Activated CD8-positive, alpha-beta T cell treated with anti-CD3 and anti-CD28 coated beads, Interleukin-2, amount 10 ng/mL, durations not matched to agents 7 days and 5 days (primary cell): ENCODE measurements around the gene MPV17L. TPM values are rescaled to one million over a fixed set of nuclear protein-coding genes. Genes with fewer than 3 reads are reported as not detected.
"Not testable (repeated sequence)": the region's sequence is repeated elsewhere in the genome, so short reads cannot be mapped to it uniquely, and the experiment has no call there.

ENCODE experiments used
- ATAC-seq: fragments of 150-1000 bp; cut with Tn5 transposase; one replicate; pipeline ENCODE4 v1.10.0; 2021; ENCODE audit warnings: moderate library complexity
- CTCF ChIA-PET: fragments of 350-600 bp; sonication (Branson Sonifier 250); formaldehyde crosslinking; loops from one replicate; lab custom pipeline; 2021; ENCODE audit warnings: antibody characterized with exemption; lab: Charles Lee
- POLR2A ChIA-PET: fragments of 350-600 bp; sonication (Branson Sonifier 250); formaldehyde crosslinking; loops from one replicate; lab custom pipeline; 2021; ENCODE audit warnings: antibody characterized with exemption; lab: Charles Lee
- DNase-seq: peaks from one replicate; pipeline ENCODE4 v3.0.0-alpha.2; 2020
- H3K27ac Mint-ChIP-seq: one replicate; pipeline ENCODE4 v1.8.0; 2021; ENCODE audit warnings: mild to moderate bottlenecking, mixed read lengths
- H3K27me3 Mint-ChIP-seq: one replicate; pipeline ENCODE4 v1.8.0; 2021; ENCODE audit warnings: low read depth, mixed read lengths
- H3K36me3 Mint-ChIP-seq: one replicate; pipeline ENCODE4 v1.8.0; 2021; ENCODE audit warnings: low read depth, mixed read lengths
- H3K4me1 Mint-ChIP-seq: one replicate; pipeline ENCODE4 v1.8.0; 2021; ENCODE audit warnings: low read depth, mixed read lengths
- H3K4me3 Mint-ChIP-seq: one replicate; pipeline ENCODE4 v1.8.0; 2021; ENCODE audit warnings: mild to moderate bottlenecking, mixed read lengths
- H3K9me3 Mint-ChIP-seq: one replicate; pipeline ENCODE4 v1.8.0; 2022; ENCODE audit warnings: mixed read lengths; ENCODE audit not compliant: insufficient read depth
- total RNA-seq, 2 experiments: library from RNA; stranded (reverse); gene quantifications; one replicate each; pipeline ENCODE4 v1.2.3, GENCODE V29; 2021

Gene MPV17L
- total RNA-seq, 2 experiments from 2014 or later = not detected

DNA sequence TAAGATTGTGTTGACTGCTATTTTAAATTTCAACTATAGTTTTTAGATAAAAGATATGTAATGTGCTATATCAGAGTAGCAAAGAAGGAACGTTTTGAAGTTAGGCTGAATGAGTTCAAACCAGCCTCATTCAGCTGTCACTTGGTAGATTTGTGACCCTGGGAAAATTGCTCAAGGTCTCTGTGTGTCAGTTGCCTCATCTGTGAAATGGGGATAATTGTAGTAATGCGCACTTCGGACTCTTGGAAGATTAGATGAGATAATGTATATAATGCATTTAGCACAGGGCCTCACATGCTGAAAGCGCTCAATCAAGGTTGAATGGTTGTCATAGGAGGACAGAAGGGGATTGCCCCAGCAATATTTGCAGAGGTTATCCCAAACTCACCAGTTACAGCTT, 43.5 kb downstream of the MPV17L start:
- POLR2A ChIA-PET = no interaction called here
- CTCF ChIA-PET = no interaction called here
- Mint-ChIP-seq H3K36me3 (no peaks in the 10 kb centered on the region), H3K4me1 (peaks cover 11% of the 10 kb centered on the region), H3K4me3 (no peak overlapping the region), H3K27me3 (peaks cover 19% of the 10 kb centered on the region), H3K27ac (no peak overlapping the region), H3K9me3 (no peaks in the 10 kb centered on the region)
- DNase-seq = no peak
- no peak for ATAC-seq

DNA sequence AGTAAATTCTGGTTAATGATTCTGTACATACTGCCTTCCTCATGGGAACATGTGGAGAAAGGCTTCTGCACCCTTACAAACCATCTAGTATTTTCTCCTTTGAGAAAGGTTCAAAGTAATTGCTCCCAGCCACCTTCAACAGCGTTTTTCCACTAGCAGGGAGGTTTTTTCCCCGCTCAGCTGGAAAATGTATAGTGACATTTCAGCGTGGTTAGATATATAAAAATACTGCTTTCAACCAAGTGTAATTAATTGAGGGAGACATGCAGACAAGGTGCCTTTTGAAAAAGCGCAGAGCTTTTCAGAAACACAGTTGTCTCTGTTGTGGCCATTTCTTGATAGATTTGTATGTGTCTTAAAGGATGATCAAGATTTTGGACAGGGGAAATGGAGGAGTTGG, 44.0 kb downstream of the MPV17L start:
- Mint-ChIP-seq H3K9me3 (no peaks in the 10 kb centered on the region), H3K4me3 (no peak overlapping the region), H3K36me3 (no peaks in the 10 kb centered on the region), H3K27ac (no peak overlapping the region), H3K4me1 (peaks cover 10% of the 10 kb centered on the region), H3K27me3 (peaks cover 15% of the 10 kb centered on the region)
- no peak for DNase-seq
- POLR2A ChIA-PET = no interaction called here
- CTCF ChIA-PET = no interaction called here
- ATAC-seq = no peak

DNA sequence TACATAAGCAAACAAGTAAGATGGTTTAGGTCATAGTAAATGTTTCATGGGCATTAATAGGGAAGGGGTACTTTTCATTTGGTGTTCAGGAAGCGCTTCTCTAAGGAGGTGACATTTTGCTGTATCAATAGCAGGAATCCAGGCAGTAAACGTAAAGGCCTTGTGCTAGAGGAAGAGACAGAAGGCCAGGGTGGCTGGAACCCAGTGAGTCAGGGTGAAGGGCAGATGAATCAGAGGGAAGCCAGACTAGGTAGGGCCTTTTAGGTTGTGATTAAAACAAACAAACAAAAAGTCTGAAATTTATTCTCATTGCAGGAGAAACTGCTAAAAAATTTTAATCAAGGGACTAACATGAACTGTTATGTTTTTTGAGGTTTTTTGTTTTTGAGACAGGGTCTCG, 45.3 kb downstream of the MPV17L start:
- POLR2A ChIA-PET = no interaction called here
- Mint-ChIP-seq H3K4me3 (no peak overlapping the region), H3K27ac (no peak overlapping the region)

DNA sequence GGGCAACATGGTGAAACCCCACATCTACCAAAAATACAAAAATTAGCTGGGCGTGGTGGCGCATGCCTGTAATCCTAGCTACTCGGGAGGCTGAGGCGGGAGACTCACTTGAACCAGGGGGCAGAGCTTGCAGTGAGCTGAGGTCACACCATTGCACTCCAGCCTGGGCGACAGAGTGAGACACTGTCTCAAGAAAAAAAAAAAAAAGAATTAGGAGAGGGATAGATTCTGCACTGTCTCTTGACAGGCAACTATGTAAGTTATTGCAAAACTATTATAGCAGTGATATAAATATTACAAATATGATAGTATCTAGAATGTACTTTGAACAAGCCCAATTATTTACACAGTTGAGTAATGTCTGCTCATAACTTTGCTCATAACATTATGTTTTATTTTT, 46.6 kb downstream of the MPV17L start:
- H3K9me3 Mint-ChIP-seq, H3K36me3 Mint-ChIP-seq, ATAC-seq, H3K27ac Mint-ChIP-seq, H3K4me3 Mint-ChIP-seq, POLR2A ChIA-PET, H3K4me1 Mint-ChIP-seq, DNase-seq, H3K27me3 Mint-ChIP-seq, CTCF ChIA-PET: not testable (repeated sequence)

More for the DNA sequence above, 45.3 kb downstream of the MPV17L start:
- Mint-ChIP-seq H3K36me3 (peaks cover 5% of the 10 kb centered on the region), H3K27me3 (peaks cover 4% of the 10 kb centered on the region), H3K4me1 (peaks cover under 1% of the 10 kb centered on the region), H3K9me3 (peaks cover 5% of the 10 kb centered on the region)
- CTCF ChIA-PET = no interaction called here
- ATAC-seq (no peak), DNase-seq (no peak)

DNA sequence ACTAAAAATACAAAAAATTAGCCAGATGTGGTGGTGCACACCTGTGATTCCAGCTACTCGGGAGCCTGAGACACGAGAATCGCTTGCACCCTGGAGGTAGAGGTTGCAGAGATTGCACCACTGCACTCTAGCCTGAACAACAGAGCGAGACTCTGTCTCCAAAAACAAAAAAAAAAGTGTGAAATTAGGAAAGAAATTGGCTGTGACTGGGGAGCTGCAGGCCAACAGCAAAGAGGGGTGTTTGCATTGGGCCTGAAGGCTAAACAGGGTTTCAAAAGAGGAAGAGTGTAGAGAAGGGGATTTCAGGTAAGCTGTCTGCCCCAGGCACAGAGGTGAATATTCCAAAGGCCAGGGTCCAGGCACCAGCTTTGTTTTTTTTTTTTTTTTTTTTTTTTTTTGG, 48.2 kb downstream of the MPV17L start:
- CTCF ChIA-PET = interaction anchor here (0.6 to 1.6 kb wide), 2 partner anchors 16 to 158 kb away, joined by 3 to 5 read pairs; no protein-coding TSS in a partner anchor
- H3K36me3 Mint-ChIP-seq = peaks cover 5% of the 10 kb centered on the region
- H3K4me1 Mint-ChIP-seq = no peaks in the 10 kb centered on the region
- H3K27ac Mint-ChIP-seq = no peak overlapping the region
- POLR2A ChIA-PET = no interaction called here
- no peak overlapping the region for H3K4me3 Mint-ChIP-seq
- ATAC-seq (no peak), DNase-seq (no peak)
- H3K27me3 Mint-ChIP-seq = no peaks in the 10 kb centered on the region
- H3K9me3 Mint-ChIP-seq = peaks cover 5% of the 10 kb centered on the region

DNA sequence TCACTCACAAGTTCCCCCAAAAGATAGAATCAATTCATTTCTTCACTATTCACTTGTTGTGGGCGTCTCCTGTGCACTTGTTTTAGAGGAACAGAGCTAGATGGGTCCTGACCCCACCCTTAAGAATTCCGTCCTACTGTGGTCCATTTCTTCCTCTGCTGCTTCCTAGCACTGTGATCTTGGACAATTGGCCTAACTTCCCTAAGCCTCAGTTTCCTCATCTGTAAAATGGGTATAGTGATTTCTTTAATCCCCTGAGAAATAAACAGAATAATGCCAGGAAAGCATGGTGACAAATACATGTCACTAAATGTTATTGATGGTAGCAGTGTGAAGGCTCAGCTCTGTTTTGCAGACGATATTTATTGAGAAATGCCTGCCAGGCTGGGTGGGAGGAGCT, 48.7 kb downstream of the MPV17L start:
- DNase-seq (no peak), ATAC-seq (no peak)
- no peaks in the 10 kb centered on the region for H3K27me3 Mint-ChIP-seq
- no peaks in the 10 kb centered on the region for H3K4me1 Mint-ChIP-seq
- H3K9me3 Mint-ChIP-seq = peaks cover 5% of the 10 kb centered on the region
- POLR2A ChIA-PET = no interaction called here
- H3K27ac Mint-ChIP-seq = no peak overlapping the region
- peaks cover 5% of the 10 kb centered on the region for H3K36me3 Mint-ChIP-seq
- CTCF ChIA-PET = interaction anchor here (0.6 to 1.6 kb wide), 2 partner anchors 17 to 157 kb away, joined by 3 to 5 read pairs; no protein-coding TSS in a partner anchor
- H3K4me3 Mint-ChIP-seq = no peak overlapping the region

DNA sequence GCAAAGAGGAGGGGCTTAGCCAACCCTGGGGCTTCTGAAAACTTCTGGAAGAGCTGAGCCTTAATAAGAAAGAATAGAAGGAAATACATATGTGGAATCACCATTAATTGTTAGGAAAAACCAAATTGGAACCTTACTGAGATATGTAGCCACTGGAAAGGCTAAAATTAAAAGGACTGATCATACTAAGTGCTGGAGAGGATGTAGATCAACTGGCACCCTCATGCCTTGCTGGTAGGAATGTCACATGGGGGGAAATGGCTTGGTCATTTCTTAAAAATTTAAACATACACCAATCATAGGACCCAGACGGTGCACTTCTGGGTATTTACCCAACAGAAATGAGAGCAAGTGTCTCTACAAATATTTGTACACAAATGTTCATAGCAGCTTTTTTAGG, 49.9 kb downstream of the MPV17L start:
- CTCF ChIA-PET = interaction anchor here (1.6 kb wide), 1 partner anchor 18 kb away, joined by 5 read pairs; no protein-coding TSS in a partner anchor
- H3K27ac Mint-ChIP-seq = no peak overlapping the region
- H3K4me3 Mint-ChIP-seq = no peak overlapping the region
- no peaks in the 10 kb centered on the region for H3K27me3 Mint-ChIP-seq
- POLR2A ChIA-PET = no interaction called here
- H3K4me1 Mint-ChIP-seq = no peaks in the 10 kb centered on the region
- ATAC-seq (no peak), DNase-seq (no peak)
- H3K36me3 Mint-ChIP-seq = peaks cover 5% of the 10 kb centered on the region
- H3K9me3 Mint-ChIP-seq = peaks cover 5% of the 10 kb centered on the region

DNA sequence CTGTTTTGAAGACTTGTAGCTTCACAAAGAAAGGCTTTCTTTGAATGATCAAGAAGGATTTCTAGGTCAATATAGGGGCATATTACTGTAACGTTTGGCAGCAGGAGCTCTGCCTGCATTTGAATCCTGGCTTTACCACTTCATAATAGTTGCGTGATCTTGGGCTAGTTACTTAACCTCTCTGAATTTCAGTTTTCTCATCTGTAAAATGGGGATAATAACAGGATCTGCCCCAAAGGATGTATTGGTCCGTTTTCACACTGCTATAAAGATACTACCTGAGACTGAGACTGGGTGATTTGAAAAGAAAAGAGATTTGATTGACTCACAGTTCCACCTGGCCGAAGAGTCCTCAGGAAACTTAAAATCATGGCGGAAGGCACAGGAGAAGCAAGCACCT, 51.3 kb downstream of the MPV17L start:
- DNase-seq (no peak), ATAC-seq (no peak)
- H3K9me3 Mint-ChIP-seq = peaks cover 5% of the 10 kb centered on the region
- H3K27me3 Mint-ChIP-seq = no peaks in the 10 kb centered on the region
- H3K36me3 Mint-ChIP-seq = peaks cover 5% of the 10 kb centered on the region
- ChIA-PET CTCF (no interaction called here), POLR2A (no interaction called here)
- no peak overlapping the region for H3K4me3 Mint-ChIP-seq
- no peaks in the 10 kb centered on the region for H3K4me1 Mint-ChIP-seq
- no peak overlapping the region for H3K27ac Mint-ChIP-seq

DNA sequence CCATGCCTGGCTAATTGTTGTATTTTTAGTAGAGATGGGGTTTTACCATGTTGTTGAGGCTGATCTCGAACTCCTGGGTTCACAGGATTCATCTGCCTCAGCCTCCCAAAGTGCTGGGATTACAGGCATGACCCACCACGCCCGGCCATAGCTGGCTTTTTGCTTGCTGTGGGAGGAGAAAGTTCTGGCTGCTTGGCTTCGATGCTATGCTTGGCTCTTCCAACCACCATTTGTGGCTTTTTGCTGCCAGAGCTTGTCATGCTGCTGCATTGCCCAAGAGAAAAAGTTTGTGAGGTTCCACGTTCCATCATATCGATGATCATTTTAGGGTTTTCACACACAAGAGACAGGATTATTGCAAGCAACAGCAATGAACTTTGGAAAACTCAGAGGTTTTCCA, 55.1 kb downstream of the MPV17L start:
- Mint-ChIP-seq H3K27me3 (no peaks in the 10 kb centered on the region), H3K4me1 (no peaks in the 10 kb centered on the region), H3K4me3 (no peak overlapping the region), H3K36me3 (peaks cover under 1% of the 10 kb centered on the region), H3K27ac (no peak overlapping the region), H3K9me3 (no peaks in the 10 kb centered on the region)
- DNase-seq (no peak), ATAC-seq (no peak)
- ChIA-PET CTCF (no interaction called here), POLR2A (no interaction called here)

DNA sequence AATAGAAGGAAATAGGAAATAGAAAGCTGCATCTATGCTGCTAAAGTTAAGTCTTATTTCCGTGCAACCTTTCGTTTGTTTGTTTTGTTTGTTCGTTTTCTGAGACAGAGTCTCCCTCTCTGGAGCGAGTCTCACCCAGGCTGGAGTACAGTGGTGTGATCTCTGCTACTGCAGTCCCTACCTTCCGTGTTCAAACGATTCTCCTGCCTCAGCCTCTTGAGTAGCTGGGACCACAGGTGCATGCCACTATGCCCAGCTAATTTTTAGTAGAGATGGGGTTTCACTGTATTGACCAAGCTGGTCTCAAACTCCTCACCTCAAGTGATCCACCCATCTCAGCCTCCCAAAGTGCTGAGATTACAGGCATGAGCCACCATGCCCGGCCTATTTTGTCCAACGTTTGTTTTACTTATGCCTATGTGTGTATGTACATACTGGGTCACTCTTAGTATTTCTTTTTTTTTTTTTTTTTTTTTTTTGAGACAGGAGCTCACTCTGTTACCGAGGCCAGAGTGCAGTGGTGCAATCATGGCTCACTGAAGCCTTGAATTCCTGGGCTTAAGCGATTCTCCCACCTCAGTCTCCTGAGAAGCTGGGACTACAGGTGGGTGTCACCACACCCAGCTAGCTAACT, 55.7 kb downstream of the MPV17L start:
- Mint-ChIP-seq H3K9me3 (no peaks in the 10 kb centered on the region), H3K27ac (no peak overlapping the region), H3K4me3 (no peak overlapping the region), H3K27me3 (no peaks in the 10 kb centered on the region), H3K36me3 (no peaks in the 10 kb centered on the region), H3K4me1 (no peaks in the 10 kb centered on the region)
- POLR2A ChIA-PET = no interaction called here
- CTCF ChIA-PET = no interaction called here
- ATAC-seq (no peak), DNase-seq (no peak)

DNA sequence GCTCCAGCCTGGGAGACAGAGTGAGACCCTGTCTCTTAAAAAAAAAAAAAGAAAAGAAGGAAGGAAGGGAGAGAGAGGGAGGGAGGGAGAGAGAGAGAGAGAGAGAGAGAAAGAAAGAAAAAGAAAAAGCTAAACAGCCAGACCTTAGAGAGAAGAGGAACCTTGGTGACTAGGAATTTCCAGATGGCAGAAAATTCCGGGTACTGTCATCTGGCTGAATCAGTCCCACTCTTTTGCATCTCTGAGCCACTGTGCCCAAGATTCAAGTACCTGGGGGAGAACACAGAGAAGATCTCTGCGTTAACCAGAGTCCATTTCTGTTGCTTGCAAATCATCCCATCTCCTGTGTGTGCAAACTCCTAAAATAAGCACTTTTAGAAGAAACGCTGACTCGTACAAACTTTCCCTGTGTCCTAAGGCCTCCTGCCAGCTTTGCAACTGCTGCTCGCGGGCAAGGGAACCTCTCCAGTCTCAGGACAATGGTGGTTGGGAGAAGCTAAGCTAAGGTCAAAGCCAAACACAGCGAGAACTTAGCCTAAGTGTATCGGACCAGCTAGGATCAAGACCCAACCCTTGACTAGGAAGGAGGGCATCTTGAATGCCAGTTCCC, 56.8 kb downstream of the MPV17L start:
- POLR2A ChIA-PET = no interaction called here
- Mint-ChIP-seq H3K4me3 (no peak overlapping the region), H3K4me1 (no peaks in the 10 kb centered on the region), H3K27ac (no peak overlapping the region), H3K9me3 (no peaks in the 10 kb centered on the region), H3K27me3 (peaks cover 1% of the 10 kb centered on the region), H3K36me3 (no peaks in the 10 kb centered on the region)
- DNase-seq (no peak), ATAC-seq (no peak)
- CTCF ChIA-PET = no interaction called here

DNA sequence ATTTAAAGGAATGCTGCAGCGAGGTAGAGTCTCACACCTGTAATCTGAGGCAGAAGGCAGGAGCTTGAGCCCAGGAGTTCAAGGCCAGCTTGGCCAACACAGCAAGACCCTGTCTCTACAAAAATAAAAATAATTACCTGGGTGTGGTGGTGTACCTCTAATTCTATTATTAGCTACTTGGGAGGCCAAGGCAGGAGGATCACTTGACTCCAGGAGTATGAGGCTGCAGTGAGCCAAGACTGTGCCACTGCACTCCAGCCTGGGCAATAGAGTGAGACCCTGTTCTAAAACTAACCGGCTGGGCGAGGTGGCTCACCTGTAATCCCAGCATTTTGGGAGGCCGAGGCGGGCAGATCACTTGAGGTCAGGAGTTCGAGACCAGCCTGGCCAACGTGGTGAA, 57.7 kb downstream of the MPV17L start:
- H3K27ac Mint-ChIP-seq, H3K4me3 Mint-ChIP-seq, H3K4me1 Mint-ChIP-seq, CTCF ChIA-PET, H3K36me3 Mint-ChIP-seq, ATAC-seq, H3K27me3 Mint-ChIP-seq, DNase-seq, H3K9me3 Mint-ChIP-seq, POLR2A ChIA-PET: not testable (repeated sequence)
